Germinal center (tissue), 1 donor: Measurements from ENCODE around the gene RHBDD3.

Experiments
- DNase-seq: peaks from one replicate; pipeline ENCODE4 v3.0.0; 2012; ENCODE audit warnings: mixed read lengths, low spot score

RHBDD3 gene

GRCh38 chr22:29269230-29269604 is 1.4 kb upstream of the RHBDD3 start:
- no peak for DNase-seq

- DNase-seq = peak; percentile 23
Measured at GRCh38 chr22:29268511-29269229, 889 bp upstream of the RHBDD3 start.

GRCh38 chr22:29267462-29267857 is 321 bp downstream of the RHBDD3 start:
- DNase-seq = no peak

- no peak for DNase-seq
Measured at GRCh38 chr22:29266564-29267461, 968 bp downstream of the RHBDD3 start.

GRCh38 chr22:29265929-29266328 is 1.9 kb downstream of the RHBDD3 start:
- no peak for DNase-seq

- DNase-seq = no peak
Measured at GRCh38 chr22:29265305-29265704, 2.5 kb downstream of the RHBDD3 start.

GRCh38 chr22:29263791-29264276 is 3.9 kb downstream of the RHBDD3 start:
- no peak for DNase-seq

GRCh38 chr22:29260601-29261315 is 7.0 kb downstream of the RHBDD3 start:
- DNase-seq = no peak

GRCh38 chr22:29260031-29260560 is 7.7 kb downstream of the RHBDD3 start:
- DNase-seq = no peak

- no peak for DNase-seq
Measured at GRCh38 chr22:29259253-29259899, 8.4 kb downstream of the RHBDD3 start.

- no peak for DNase-seq
Measured at GRCh38 chr22:29258407-29259252, 9.2 kb downstream of the RHBDD3 start.

- no peak for DNase-seq
Measured at GRCh38 chr22:29257751-29258181, 10.0 kb downstream of the RHBDD3 start.

- DNase-seq = no peak
Measured at GRCh38 chr22:29256606-29257325, 11.0 kb downstream of the RHBDD3 start.

GRCh38 chr22:29255064-29255621 is 12.6 kb downstream of the RHBDD3 start:
- DNase-seq = no peak

GRCh38 chr22:29254286-29254660 is 13.5 kb downstream of the RHBDD3 start:
- DNase-seq = no peak

GRCh38 chr22:29253561-29254285 is 14.1 kb downstream of the RHBDD3 start:
- no peak for DNase-seq

GRCh38 chr22:29251981-29252911 is 15.5 kb downstream of the RHBDD3 start:
- no peak for DNase-seq

GRCh38 chr22:29251265-29251664 is 16.5 kb downstream of the RHBDD3 start:
- no peak for DNase-seq
